Prostate gland (tissue), 2 donors: Measurements from ENCODE around the gene HHEX.

Experiments
- POLR2AphosphoS5 ChIP-seq: sonication (generic); formaldehyde crosslinking; IDR thresholded peaks from one replicate; pipeline ENCODE4 v1.6.1; 2017; ENCODE audit warnings: antibody characterized with exemption
- TF ChIP-seq, protein P1 (sequence below), 4 experiments: fragments of 200-600 bp in 2 of 4; fragments of 450-650 bp in 2 of 4; sonication (generic) in 2 of 4; IDR thresholded peaks; 1 replicate in 3 of 4; 2 replicates in 1 of 4; pipeline ENCODE4 v1.5.1; 2016 to 2019; ENCODE audit warnings: antibody characterized with exemption in 4 of 4, mild to moderate bottlenecking in 2 of 4, moderate library complexity in 2 of 4

- TF ChIP-seq, protein P1, sequence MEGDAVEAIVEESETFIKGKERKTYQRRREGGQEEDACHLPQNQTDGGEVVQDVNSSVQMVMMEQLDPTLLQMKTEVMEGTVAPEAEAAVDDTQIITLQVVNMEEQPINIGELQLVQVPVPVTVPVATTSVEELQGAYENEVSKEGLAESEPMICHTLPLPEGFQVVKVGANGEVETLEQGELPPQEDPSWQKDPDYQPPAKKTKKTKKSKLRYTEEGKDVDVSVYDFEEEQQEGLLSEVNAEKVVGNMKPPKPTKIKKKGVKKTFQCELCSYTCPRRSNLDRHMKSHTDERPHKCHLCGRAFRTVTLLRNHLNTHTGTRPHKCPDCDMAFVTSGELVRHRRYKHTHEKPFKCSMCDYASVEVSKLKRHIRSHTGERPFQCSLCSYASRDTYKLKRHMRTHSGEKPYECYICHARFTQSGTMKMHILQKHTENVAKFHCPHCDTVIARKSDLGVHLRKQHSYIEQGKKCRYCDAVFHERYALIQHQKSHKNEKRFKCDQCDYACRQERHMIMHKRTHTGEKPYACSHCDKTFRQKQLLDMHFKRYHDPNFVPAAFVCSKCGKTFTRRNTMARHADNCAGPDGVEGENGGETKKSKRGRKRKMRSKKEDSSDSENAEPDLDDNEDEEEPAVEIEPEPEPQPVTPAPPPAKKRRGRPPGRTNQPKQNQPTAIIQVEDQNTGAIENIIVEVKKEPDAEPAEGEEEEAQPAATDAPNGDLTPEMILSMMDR (IDR thresholded peaks at IDR 0.05) = no peak
- no peak for TF ChIP-seq POLR2AphosphoS5
Observed at GRCh38 chr10:92696606-92697383, 7.0 kb downstream of the HHEX start.
